K562 (cell line): ENCODE measurements around the gene AIF1. TPM values are rescaled to one million over a fixed set of nuclear protein-coding genes. Genes with fewer than 3 reads are reported as not detected.

Source experiments
- AFF1 ChIP-seq, 2 experiments: fragments of 450-650 bp; IDR thresholded peaks; 2 replicates each; pipeline ENCODE4 v1.6.1; 2018; ENCODE audit warnings: mild to moderate bottlenecking in 2 of 2, low read depth in 1 of 2; ENCODE audit not compliant: partially characterized antibody in 2 of 2
- ATF7 ChIP-seq: fragments of 450-650 bp; IDR thresholded peaks from 2 replicates; pipeline ENCODE4 v1.7.1; 2014; ENCODE audit warnings: mild to moderate bottlenecking, moderate library complexity
- BACH1 ChIP-seq: fragments of 200-800 bp; sonication (Bioruptor generic); IDR thresholded peaks from 2 replicates; pipeline ENCODE4 v1.6.1; 2016; ENCODE audit warnings: missing genetic modification characterization, missing compliant biosample characterization
- BCOR ChIP-seq: fragments of 450-650 bp; IDR thresholded peaks from 2 replicates; pipeline ENCODE4 v1.6.1; 2016
- ELF4 ChIP-seq: fragments of 450-650 bp; formaldehyde crosslinking; IDR thresholded peaks from 2 replicates; pipeline ENCODE4 v1.4.0; 2022; ENCODE audit warnings: missing genetic modification characterization
- FOS ChIP-seq: IDR thresholded peaks from 3 replicates; pipeline ENCODE4 v1.6.1; 2011; ENCODE audit not compliant: insufficient read length; ENCODE audit errors: extremely low read depth
- HBP1 ChIP-seq: fragments of 450-650 bp; formaldehyde crosslinking; IDR thresholded peaks from 2 replicates; pipeline ENCODE4 v1.4.0; 2022; ENCODE audit warnings: missing genetic modification characterization
- HLTF ChIP-seq: fragments of 450-650 bp; IDR thresholded peaks from 2 replicates; pipeline ENCODE4 v1.6.1; 2016
- IFI16 ChIP-seq: fragments of 250-450 bp; sonication (Bioruptor Pico); IDR thresholded peaks from 2 replicates; pipeline ENCODE4 v2.1.2; 2022; ENCODE audit warnings: mild to moderate bottlenecking, inconsistent platforms
- KAT2B ChIP-seq: IDR thresholded peaks from one replicate; pipeline ENCODE4 v1.6.1; 2012; ENCODE audit warnings: low read depth, mild to moderate bottlenecking, control low read depth, inconsistent platforms, low read length, moderate library complexity
- LCOR ChIP-seq: sonication (generic); formaldehyde crosslinking; IDR thresholded peaks from 2 replicates; pipeline ENCODE4 v1.8.0; 2022; ENCODE audit warnings: mild to moderate bottlenecking, missing genetic modification reagents
- MIER1 ChIP-seq: fragments of 450-650 bp; IDR thresholded peaks from 2 replicates; pipeline ENCODE4 v1.6.1; 2016; ENCODE audit warnings: antibody characterized with exemption, mild to moderate bottlenecking, low read depth
- POU5F1 ChIP-seq: fragments of 150-350 bp; IDR thresholded peaks from 2 replicates; pipeline ENCODE4 v1.6.1; 2014; ENCODE audit warnings: borderline replicate concordance, low read length, low read depth, mild to moderate bottlenecking; ENCODE audit not compliant: partially characterized antibody
- PTBP1 ChIP-seq: fragments of 200-400 bp; formaldehyde crosslinking; IDR thresholded peaks from 2 replicates; pipeline ENCODE4 v1.6.1; 2017; ENCODE audit warnings: low read depth, low read length
- SMARCA4 ChIP-seq: fragments of 450-650 bp; IDR thresholded peaks from 2 replicates; pipeline ENCODE4 v1.6.1; 2016
- ZBTB17 ChIP-seq: fragments of 450-650 bp; formaldehyde crosslinking; IDR thresholded peaks from 2 replicates; pipeline ENCODE4 v1.4.0; 2020; ENCODE audit warnings: mild to moderate bottlenecking
- ZNF140 ChIP-seq: fragments of 250-450 bp; sonication (Bioruptor Pico); IDR thresholded peaks from 2 replicates; pipeline ENCODE4 v1.8.0; 2021; ENCODE audit warnings: moderate library complexity, mild to moderate bottlenecking, inconsistent platforms
- ZNF212 ChIP-seq: fragments of 450-650 bp; formaldehyde crosslinking; IDR thresholded peaks from 2 replicates; pipeline ENCODE4 v1.4.0; 2020; ENCODE audit warnings: mild to moderate bottlenecking
- polyA plus RNA-seq, 8 experiments: library from polyadenylated mRNA; depleted of rRNA in 4 of 8; stranded (reverse) in 5 of 8; unstranded in 3 of 8; fragments of >200 nt; fragmentation: Nextera tagmentation in 2 of 8; fragmentation: Illumina TruSeq in 1 of 8; extraction: Ambion mirVana in 2 of 8; extraction: Trizol in 1 of 8; gene quantifications; 2 replicates each; pipeline versions ENCODE4 v1.2.1 to v1.2.3, GENCODE V29; 2011 to 2014; ENCODE audit warnings: inconsistent platforms in 1 of 8, missing spikeins in 1 of 8
- total RNA-seq, 7 experiments: library from RNA; depleted of rRNA in 6 of 7; stranded (reverse); fragments of >200 nt in 6 of 7; fragmentation: Illumina TruSeq in 2 of 7; extraction: Trizol in 2 of 7; gene quantifications; 2 replicates each; pipeline versions ENCODE4 v1.2.1 to v1.2.3, GENCODE V29; 2011 to 2021; ENCODE audit warnings: low replicate concordance in 1 of 7
- TF ChIP-seq, protein P1 (sequence below): sonication (generic); formaldehyde crosslinking; IDR thresholded peaks from 2 replicates; pipeline ENCODE4 v1.8.0; 2023; ENCODE audit warnings: missing genetic modification reagents, mild to moderate bottlenecking, borderline replicate concordance

Gene AIF1
- total and polyA plus RNA-seq, 9 of the 15 experiments (the other 6 are each of a cell fraction or from before 2014, with no cell fraction given): 9.4 to 33.4 (median 19.4) TPM

DNA sequence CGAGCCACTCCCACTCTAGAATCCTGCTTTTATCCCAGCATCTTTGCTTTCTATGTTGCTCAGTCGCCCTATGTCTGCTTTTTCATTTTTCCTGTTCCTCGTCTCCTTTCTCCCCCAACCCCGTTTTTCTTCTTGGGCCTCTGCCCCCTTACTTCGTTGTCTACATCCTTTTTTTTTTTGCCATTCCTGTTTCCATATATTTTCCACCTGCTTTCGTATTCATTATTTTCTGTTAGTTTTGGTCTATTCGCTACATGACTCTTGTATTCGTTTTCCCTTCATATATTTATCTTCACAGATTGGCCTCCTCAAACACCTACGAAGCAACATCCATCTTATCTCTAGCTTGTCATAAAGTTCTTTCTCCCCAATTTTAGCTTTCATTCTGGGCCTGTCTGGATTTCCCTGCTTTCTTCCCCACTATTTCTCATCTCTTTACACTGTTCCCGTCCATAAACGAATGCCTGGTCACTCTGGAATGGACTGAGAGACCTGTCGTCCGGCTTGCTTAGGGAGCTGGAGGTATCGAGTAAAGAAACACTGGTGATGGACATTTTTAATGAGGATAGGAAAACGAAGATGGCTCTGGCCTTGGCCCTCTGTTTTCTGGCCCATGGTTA lies 6.4 kb downstream of the AIF1 start (continued):
- TF ChIP-seq AFF1 (IDR thresholded peaks at IDR 0.05; ENCODE audit: low read depth in 1 of 2, partially characterized antibody in 2 of 2): peak; percentile 36 to 60
- 0 out of 2 replicates have a peak, but pooled peaks have one; percentile 30 for TF ChIP-seq BCOR
- TF ChIP-seq POU5F1: no peak
- no peak for TF ChIP-seq ATF7
- 0 out of 2 replicates have a peak, but pooled peaks have one; percentile 33 for TF ChIP-seq HBP1 (CRISPR knock-in tag)
- TF ChIP-seq BACH1 (tag): peak; percentile 20; the same call in 1 of the 2 replicates
- no peak for TF ChIP-seq FOS
- TF ChIP-seq ZBTB17 (CRISPR knock-in tag): no peak
- TF ChIP-seq MIER1: peak; percentile 72; the same call in 1 of the 2 replicates
- peak; percentile 66; the same call in 1 of the 2 replicates for TF ChIP-seq ELF4 (CRISPR knock-in tag)
- no peak for TF ChIP-seq PTBP1
- no peak for TF ChIP-seq KAT2B
- no peak for TF ChIP-seq LCOR
- TF ChIP-seq ZNF212 (CRISPR knock-in tag): no peak
- no peak for TF ChIP-seq ZNF140
- TF ChIP-seq IFI16 (CRISPR knock-in tag): no peak
- TF ChIP-seq SMARCA4: peak; percentile 71; the same call in 1 of the 2 replicates
- TF ChIP-seq, protein P1, sequence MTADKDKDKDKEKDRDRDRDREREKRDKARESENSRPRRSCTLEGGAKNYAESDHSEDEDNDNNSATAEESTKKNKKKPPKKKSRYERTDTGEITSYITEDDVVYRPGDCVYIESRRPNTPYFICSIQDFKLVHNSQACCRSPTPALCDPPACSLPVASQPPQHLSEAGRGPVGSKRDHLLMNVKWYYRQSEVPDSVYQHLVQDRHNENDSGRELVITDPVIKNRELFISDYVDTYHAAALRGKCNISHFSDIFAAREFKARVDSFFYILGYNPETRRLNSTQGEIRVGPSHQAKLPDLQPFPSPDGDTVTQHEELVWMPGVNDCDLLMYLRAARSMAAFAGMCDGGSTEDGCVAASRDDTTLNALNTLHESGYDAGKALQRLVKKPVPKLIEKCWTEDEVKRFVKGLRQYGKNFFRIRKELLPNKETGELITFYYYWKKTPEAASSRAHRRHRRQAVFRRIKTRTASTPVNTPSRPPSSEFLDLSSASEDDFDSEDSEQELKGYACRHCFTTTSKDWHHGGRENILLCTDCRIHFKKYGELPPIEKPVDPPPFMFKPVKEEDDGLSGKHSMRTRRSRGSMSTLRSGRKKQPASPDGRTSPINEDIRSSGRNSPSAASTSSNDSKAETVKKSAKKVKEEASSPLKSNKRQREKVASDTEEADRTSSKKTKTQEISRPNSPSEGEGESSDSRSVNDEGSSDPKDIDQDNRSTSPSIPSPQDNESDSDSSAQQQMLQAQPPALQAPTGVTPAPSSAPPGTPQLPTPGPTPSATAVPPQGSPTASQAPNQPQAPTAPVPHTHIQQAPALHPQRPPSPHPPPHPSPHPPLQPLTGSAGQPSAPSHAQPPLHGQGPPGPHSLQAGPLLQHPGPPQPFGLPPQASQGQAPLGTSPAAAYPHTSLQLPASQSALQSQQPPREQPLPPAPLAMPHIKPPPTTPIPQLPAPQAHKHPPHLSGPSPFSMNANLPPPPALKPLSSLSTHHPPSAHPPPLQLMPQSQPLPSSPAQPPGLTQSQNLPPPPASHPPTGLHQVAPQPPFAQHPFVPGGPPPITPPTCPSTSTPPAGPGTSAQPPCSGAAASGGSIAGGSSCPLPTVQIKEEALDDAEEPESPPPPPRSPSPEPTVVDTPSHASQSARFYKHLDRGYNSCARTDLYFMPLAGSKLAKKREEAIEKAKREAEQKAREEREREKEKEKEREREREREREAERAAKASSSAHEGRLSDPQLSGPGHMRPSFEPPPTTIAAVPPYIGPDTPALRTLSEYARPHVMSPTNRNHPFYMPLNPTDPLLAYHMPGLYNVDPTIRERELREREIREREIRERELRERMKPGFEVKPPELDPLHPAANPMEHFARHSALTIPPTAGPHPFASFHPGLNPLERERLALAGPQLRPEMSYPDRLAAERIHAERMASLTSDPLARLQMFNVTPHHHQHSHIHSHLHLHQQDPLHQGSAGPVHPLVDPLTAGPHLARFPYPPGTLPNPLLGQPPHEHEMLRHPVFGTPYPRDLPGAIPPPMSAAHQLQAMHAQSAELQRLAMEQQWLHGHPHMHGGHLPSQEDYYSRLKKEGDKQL (CRISPR knock-in tag): no peak
- TF ChIP-seq HLTF: peak; percentile 84
